K562 (cell line): ENCODE measurements around the gene LGALS8. TPM values are rescaled to one million over a fixed set of nuclear protein-coding genes. Genes with fewer than 3 reads are reported as not detected.
A peak's percentile ranks its signal among the peaks of the same experiment; 100 is the strongest.

Source experiments
- ATF6 ChIP-seq: sonication (generic); formaldehyde crosslinking; IDR thresholded peaks from 2 replicates; pipeline ENCODE4 v1.4.0; 2020; ENCODE audit warnings: mild to moderate bottlenecking, missing genetic modification reagents
- CHAMP1 ChIP-seq: fragments of 450-650 bp; IDR thresholded peaks from 2 replicates; pipeline ENCODE4 v1.6.1; 2016; ENCODE audit warnings: mild to moderate bottlenecking
- CTBP1 ChIP-seq: fragments of 450-650 bp; IDR thresholded peaks from 2 replicates; pipeline ENCODE4 v1.6.1; 2016; ENCODE audit warnings: borderline replicate concordance
- ETS2 ChIP-seq: IDR thresholded peaks from 2 replicates; pipeline ENCODE4 v1.6.1; 2016; ENCODE audit warnings: borderline replicate concordance, missing genetic modification characterization, mild to moderate bottlenecking, moderate library complexity, missing compliant biosample characterization; ENCODE audit not compliant: poor library complexity, severe bottlenecking
- FOXK2 ChIP-seq, 2 experiments: fragments of 450-650 bp; IDR thresholded peaks in 1 of 2; conservative IDR thresholded peaks in 1 of 2; 2 replicates each; pipeline ENCODE4 v1.6.1; 2016; ENCODE audit warnings: low read depth in 2 of 2, mild to moderate bottlenecking in 1 of 2
- FOXP4 ChIP-seq: sonication (generic); formaldehyde crosslinking; IDR thresholded peaks from 2 replicates; pipeline ENCODE4 v1.8.0; 2022; ENCODE audit warnings: mild to moderate bottlenecking, missing genetic modification reagents, borderline replicate concordance
- ILK ChIP-seq: fragments of 450-650 bp; IDR thresholded peaks from 2 replicates; pipeline ENCODE4 v1.6.1; 2016; ENCODE audit warnings: missing genetic modification characterization, low read depth, mild to moderate bottlenecking, missing compliant biosample characterization, moderate library complexity, borderline replicate concordance
- KDM5B ChIP-seq: fragments of 200-600 bp; sonication (generic); IDR thresholded peaks from 2 replicates; pipeline ENCODE4 v1.6.1; 2012; ENCODE audit warnings: low read depth, mild to moderate bottlenecking, moderate library complexity, low read length, control low read depth, inconsistent platforms; ENCODE audit not compliant: insufficient replicate concordance
- MXD1 ChIP-seq: fragments of 250-450 bp; sonication (Bioruptor Pico); IDR thresholded peaks from 2 replicates; pipeline ENCODE4 v1.8.0; 2021; ENCODE audit warnings: borderline replicate concordance, mild to moderate bottlenecking, moderate library complexity; ENCODE audit not compliant: poor library complexity, severe bottlenecking
- PHF21A ChIP-seq: fragments of 450-650 bp; IDR thresholded peaks from 2 replicates; pipeline ENCODE4 v1.6.1; 2017; ENCODE audit warnings: low read depth, borderline replicate concordance
- RBM39 ChIP-seq: fragments of 200-400 bp; formaldehyde crosslinking; optimal IDR thresholded peaks from 2 replicates; pipeline ENCODE3; 2018; ENCODE audit warnings: low read depth, low read length
- SMARCA5 ChIP-seq: fragments of 450-650 bp; IDR thresholded peaks from 2 replicates; pipeline ENCODE4 v1.6.1; 2016
- SRSF3 ChIP-seq: fragments of 200-400 bp; formaldehyde crosslinking; IDR thresholded peaks from 2 replicates; pipeline ENCODE4 v1.6.1; 2016; ENCODE audit warnings: mild to moderate bottlenecking, low read length, moderate library complexity; ENCODE audit not compliant: insufficient read depth
- U2AF2 ChIP-seq: fragments of 200-400 bp; formaldehyde crosslinking; optimal IDR thresholded peaks from 2 replicates; pipeline ENCODE3; 2017; ENCODE audit warnings: low read depth, mild to moderate bottlenecking, low read length
- ZNF175 ChIP-seq: fragments of 200-800 bp; sonication (Bioruptor generic); IDR thresholded peaks from 2 replicates; pipeline ENCODE4 v1.6.1; 2016; ENCODE audit warnings: low read depth, mild to moderate bottlenecking, missing genetic modification characterization, missing compliant biosample characterization
- ZNF444 ChIP-seq: fragments of 250-450 bp; sonication (Bioruptor Pico); IDR thresholded peaks from 2 replicates; pipeline ENCODE4 v1.4.0; 2020; ENCODE audit warnings: mild to moderate bottlenecking, moderate library complexity
- polyA plus RNA-seq, 8 experiments: library from polyadenylated mRNA; depleted of rRNA in 4 of 8; stranded (reverse) in 5 of 8; unstranded in 3 of 8; fragments of >200 nt; fragmentation: Nextera tagmentation in 2 of 8; fragmentation: Illumina TruSeq in 1 of 8; extraction: Ambion mirVana in 2 of 8; extraction: Trizol in 1 of 8; gene quantifications; 2 replicates each; pipeline versions ENCODE4 v1.2.1 to v1.2.3, GENCODE V29; 2011 to 2014; ENCODE audit warnings: inconsistent platforms in 1 of 8, missing spikeins in 1 of 8
- total RNA-seq, 7 experiments: library from RNA; depleted of rRNA in 6 of 7; stranded (reverse); fragments of >200 nt in 6 of 7; fragmentation: Illumina TruSeq in 2 of 7; extraction: Trizol in 2 of 7; gene quantifications; 2 replicates each; pipeline versions ENCODE4 v1.2.1 to v1.2.3, GENCODE V29; 2011 to 2021; ENCODE audit warnings: low replicate concordance in 1 of 7
- TF ChIP-seq, protein P1 (sequence below): sonication (generic); formaldehyde crosslinking; IDR thresholded peaks from 2 replicates; pipeline ENCODE4 v1.8.1; 2023; ENCODE audit warnings: mild to moderate bottlenecking, missing genetic modification reagents

The LGALS8 gene
- total and polyA plus RNA-seq, 9 of the 15 experiments (the other 6 are each of a cell fraction or from before 2014, with no cell fraction given), result 57.4 to 87.7 (median 70.3) TPM

DNA sequence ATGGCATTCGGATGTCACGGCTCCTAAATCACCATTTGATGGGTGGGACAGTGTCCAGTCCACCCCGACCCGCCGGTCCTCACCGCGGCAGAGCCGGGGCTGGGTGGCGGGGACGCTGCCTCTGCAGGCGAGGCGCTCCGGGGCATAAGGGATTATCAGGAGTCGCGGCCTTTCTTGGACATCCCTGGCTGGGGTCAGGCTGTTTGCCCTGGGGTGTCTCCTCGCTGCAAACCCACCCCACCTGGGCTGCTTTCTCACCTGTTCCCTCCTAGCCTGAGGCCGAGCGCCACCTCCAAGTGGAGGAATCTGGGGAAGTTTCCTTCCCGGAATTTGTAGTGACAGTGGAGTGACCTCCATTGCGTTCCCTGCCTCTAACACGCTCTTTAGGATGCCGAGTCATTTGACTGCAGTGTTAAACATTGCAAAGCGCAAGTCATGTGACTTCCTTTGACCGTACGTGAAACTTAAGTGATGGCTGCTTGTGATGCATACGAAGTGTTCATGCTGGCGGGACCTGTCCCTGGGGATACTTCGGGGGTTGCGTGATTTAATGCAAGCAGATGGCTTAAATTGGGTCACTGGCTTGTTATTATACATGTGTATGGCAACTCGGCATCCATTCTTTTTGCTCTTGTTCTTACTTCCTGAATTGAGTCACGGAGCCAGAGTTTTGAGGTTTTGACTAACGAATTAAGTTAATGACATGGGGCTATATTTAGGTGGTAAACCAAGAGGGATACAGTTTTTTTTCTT, 536 bp downstream of the LGALS8 start (continued):
- TF ChIP-seq MXD1 (CRISPR knock-in tag) (no peak), RBM39 (no peak), CHAMP1 (no peak), ETS2 (no peak), FOXP4 (CRISPR knock-in tag) (peak; percentile 89), SMARCA5 (no peak), KDM5B (peak; percentile 84), ATF6 (CRISPR knock-in tag) (no peak), ZNF175 (CRISPR knock-in tag) (peak; percentile 58; the same call in 1 of the 2 replicates), CTBP1 (peak; percentile 81; the same call in 1 of the 2 replicates), ILK (tag) (no peak), FOXK2 (conservative IDR thresholded peaks at IDR 0.05 in 1 of 2, IDR thresholded peaks at IDR 0.05 in 1 of 2; ENCODE audit: low read depth in 2 of 2) (peak; percentile 66 to 81), U2AF2 (no peak), ZNF444 (no peak), SRSF3 (no peak), PHF21A (no peak)
- TF ChIP-seq, protein P1, sequence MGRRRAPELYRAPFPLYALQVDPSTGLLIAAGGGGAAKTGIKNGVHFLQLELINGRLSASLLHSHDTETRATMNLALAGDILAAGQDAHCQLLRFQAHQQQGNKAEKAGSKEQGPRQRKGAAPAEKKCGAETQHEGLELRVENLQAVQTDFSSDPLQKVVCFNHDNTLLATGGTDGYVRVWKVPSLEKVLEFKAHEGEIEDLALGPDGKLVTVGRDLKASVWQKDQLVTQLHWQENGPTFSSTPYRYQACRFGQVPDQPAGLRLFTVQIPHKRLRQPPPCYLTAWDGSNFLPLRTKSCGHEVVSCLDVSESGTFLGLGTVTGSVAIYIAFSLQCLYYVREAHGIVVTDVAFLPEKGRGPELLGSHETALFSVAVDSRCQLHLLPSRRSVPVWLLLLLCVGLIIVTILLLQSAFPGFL (CRISPR knock-in tag), result no peak
